Fibroblast of skin of right biceps (primary cell): ENCODE results near the gene ABCG5.
A peak's percentile ranks its signal among the peaks of the same experiment; 100 is the strongest.

ENCODE experiments used
- DNase-seq: peaks from one replicate; pipeline ENCODE4 v3.0.0-alpha.2; 2013

The ABCG5 gene

GRCh38 chr2:43838560-43839267, at the start of gene ABCG5, which contains the start of gene ABCG8:
ABCG5 (minus strand) TSS chr2:43838839; CDS start chr2:43838679, 160 bp downstream.
ABCG8 (plus strand) TSS chr2:43838971; CDS start chr2:43839054, 83 bp downstream.
- no peak for DNase-seq

- DNase-seq: no peak
Measured at GRCh38 chr2:43887176-43887575, 48.5 kb upstream of the ABCG5 start.

GRCh38 chr2:43885132-43885632, 46.5 kb upstream of the ABCG5 start:
- DNase-seq: no peak

- no peak for DNase-seq
Measured at GRCh38 chr2:43884689-43885088, 46.0 kb upstream of the ABCG5 start.

GRCh38 chr2:43882312-43882711, 43.7 kb upstream of the ABCG5 start:
- DNase-seq: no peak

GRCh38 chr2:43880952-43881351, 42.3 kb upstream of the ABCG5 start:
- no peak for DNase-seq

- no peak for DNase-seq
Measured at GRCh38 chr2:43880471-43880870, 41.8 kb upstream of the ABCG5 start.

GRCh38 chr2:43879261-43879660, 40.6 kb upstream of the ABCG5 start:
- peak; percentile 15 for DNase-seq

GRCh38 chr2:43877782-43878464, 39.3 kb upstream of the ABCG5 start:
- peak; percentile 44 for DNase-seq

GRCh38 chr2:43874776-43875451, 36.3 kb upstream of the ABCG5 start:
- no peak for DNase-seq

- DNase-seq: no peak
Measured at GRCh38 chr2:43872151-43872550, 33.5 kb upstream of the ABCG5 start.

- DNase-seq: no peak
Measured at GRCh38 chr2:43855292-43855691, 16.7 kb upstream of the ABCG5 start.

GRCh38 chr2:43854671-43855070, 16.0 kb upstream of the ABCG5 start:
- no peak for DNase-seq

GRCh38 chr2:43853141-43854081, 14.8 kb upstream of the ABCG5 start:
- DNase-seq: no peak

GRCh38 chr2:43852196-43852730, 13.6 kb upstream of the ABCG5 start:
- no peak for DNase-seq

- no peak for DNase-seq
Measured at GRCh38 chr2:43851011-43851980, 12.7 kb upstream of the ABCG5 start.

GRCh38 chr2:43848214-43848613, 9.6 kb upstream of the ABCG5 start:
- no peak for DNase-seq

- no peak for DNase-seq
Measured at GRCh38 chr2:43846140-43846793, 7.6 kb upstream of the ABCG5 start.

GRCh38 chr2:43845181-43845580, 6.5 kb upstream of the ABCG5 start:
- DNase-seq: no peak

GRCh38 chr2:43842866-43843226, 4.2 kb upstream of the ABCG5 start:
- no peak for DNase-seq
